Stimulated activated CD4-positive, alpha-beta T cell treated with anti-CD3 and anti-CD28 coated beads, Interleukin-1b, Interleukin-23, amount 100 ng/mL, for 1 hour (primary cell): ENCODE data around the gene NALCN.

ENCODE experiments used
- DNase-seq, 2 donors: peaks; one replicate each; pipeline ENCODE4 v3.0.0-alpha.2; 2020; ENCODE audit warnings: low read depth in 2 of 2

The NALCN gene

DNA sequence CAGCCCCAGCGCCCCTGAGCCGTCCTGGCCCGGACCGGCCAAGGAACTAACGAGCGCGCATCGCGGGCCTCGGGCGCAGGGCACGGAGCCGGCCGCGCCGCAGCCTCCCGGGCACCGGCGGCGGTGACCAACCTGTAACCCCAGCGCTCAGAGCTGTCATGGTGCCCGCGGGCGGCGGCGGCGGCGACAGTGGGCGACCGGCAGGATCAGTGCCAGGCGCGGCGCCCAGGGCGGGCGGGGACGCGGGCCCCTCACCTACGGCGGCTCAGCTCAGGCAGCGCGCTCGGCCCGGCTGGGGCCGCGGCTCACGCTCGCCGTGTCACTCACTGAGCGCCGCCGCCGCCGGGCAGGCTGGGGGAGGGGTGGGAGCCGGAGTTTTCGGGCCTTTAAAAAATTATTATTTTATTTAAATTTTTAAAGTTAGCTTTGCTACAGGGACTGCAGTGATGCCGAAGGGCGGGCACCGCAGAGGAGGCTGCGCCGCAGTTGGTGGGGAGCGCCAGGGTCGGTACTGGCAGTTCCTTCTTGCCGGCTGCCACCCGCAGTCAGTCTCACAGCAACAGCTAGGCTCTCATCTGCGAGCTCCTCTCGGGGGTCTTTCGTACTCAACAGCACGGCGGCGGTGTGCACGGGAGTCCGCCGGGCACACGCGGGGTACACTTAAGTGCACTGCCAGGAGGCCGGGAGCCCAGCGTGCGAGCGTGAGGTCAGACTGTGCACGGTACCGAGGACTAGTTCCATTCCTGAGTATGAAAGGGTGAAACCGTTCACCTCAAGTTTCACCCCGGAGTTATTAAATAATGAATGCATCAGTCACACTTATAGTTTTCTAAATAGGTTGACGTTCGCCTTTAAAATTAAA, at the start of gene NALCN:
NALCN (minus strand) TSS at position 328 of the 862 bp plus-strand sequence. CDS start 17,382 bp downstream, outside the sequence.
- no peak for DNase-seq

DNA sequence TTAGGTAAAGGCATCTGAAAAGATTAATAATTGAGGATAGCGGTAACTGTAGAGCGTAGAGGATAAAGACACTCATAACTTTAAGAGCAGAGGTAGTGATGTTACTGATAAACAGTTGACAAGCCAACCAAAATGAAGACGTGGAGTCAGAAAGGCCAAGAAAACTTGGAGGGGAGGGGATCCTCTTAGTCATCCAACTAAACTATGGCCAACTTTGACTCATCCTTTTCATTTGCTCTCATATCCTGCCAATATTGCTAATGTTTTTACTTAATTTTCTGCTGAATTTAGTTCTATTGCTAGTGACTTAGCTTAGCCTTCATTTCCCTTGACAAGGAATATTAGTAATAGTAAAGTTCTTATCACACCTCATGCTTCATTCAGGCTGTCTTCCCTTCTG, 49.6 kb upstream of the NALCN start:
- DNase-seq: no peak

DNA sequence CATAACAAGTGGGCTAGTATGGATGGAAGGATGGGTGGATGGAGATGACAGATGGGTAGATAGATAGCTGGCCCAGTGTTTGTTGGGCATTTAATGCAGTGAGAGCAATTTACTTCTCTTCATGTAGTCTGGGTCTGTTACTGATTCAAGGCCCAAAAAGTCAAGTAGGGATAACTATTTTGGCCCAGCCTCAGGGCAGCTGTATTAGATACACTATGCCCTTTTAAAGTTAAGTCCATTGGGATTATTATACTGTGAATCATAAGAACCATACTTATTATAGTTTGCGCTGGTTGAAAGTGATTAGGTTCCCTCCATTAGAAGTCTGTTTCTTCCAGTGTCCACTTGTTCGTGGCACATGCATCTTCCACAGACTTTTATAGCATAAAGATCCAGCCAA, 40.9 kb upstream of the NALCN start:
- DNase-seq: no peak

DNA sequence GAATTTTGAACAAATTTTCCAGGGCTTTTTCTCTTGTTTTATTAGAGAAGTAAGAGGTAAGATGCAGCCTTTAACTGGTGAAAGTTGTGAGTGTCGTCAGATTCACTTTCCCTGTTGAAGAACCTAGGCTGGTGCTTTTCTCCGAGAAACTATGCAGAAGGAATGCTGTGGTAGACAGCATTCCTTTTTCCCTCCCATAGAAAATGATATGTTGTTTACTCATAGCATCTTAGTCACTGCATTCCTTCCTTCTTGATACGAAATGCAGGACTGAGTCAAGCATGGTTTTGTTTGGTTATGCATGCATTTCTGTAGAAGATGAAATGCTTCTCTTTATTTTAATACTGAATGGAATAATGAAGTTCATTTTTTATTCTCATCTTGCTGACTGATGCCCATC, 39.6 kb upstream of the NALCN start:
- no peak for DNase-seq

DNA sequence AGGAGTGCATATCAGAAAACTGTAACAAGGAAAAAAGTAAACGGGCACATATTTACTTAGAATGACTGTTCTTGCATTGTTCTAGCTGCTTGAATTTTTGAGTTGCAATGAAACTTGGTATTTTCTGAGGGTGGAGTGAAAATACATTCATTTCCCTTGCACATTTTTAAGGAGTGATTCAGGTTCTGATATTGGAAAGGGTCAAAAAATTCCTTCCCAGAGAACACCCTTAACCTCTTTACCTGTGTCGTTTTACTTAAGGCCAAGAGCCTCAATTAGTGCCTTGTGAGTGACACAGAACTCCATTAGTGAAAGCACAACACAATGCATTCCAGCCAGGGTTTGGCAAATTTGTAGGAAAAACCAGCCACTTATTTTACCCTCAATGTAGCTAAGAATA, 38.5 kb upstream of the NALCN start:
- DNase-seq: no peak

DNA sequence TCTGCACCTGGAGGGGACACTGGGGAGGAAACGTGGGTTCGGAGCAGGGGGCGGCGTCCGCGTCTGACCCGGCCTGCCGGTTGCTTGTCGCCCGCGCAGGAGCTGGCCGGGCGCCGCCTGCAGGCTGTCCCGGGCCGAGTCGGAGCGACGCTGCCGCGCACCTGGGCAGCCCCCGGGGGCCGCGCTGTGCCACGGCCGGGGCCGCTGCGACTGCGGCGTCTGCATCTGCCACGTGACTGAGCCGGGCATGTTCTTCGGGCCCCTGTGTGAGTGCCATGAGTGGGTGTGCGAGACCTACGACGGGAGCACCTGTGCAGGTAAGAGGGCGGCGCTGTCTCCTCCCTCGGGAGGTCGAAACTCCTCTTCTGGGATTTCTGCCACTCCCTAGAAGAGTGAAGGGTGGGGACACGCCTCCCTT, 37.5 kb upstream of the NALCN start:
- DNase-seq: no peak

DNA sequence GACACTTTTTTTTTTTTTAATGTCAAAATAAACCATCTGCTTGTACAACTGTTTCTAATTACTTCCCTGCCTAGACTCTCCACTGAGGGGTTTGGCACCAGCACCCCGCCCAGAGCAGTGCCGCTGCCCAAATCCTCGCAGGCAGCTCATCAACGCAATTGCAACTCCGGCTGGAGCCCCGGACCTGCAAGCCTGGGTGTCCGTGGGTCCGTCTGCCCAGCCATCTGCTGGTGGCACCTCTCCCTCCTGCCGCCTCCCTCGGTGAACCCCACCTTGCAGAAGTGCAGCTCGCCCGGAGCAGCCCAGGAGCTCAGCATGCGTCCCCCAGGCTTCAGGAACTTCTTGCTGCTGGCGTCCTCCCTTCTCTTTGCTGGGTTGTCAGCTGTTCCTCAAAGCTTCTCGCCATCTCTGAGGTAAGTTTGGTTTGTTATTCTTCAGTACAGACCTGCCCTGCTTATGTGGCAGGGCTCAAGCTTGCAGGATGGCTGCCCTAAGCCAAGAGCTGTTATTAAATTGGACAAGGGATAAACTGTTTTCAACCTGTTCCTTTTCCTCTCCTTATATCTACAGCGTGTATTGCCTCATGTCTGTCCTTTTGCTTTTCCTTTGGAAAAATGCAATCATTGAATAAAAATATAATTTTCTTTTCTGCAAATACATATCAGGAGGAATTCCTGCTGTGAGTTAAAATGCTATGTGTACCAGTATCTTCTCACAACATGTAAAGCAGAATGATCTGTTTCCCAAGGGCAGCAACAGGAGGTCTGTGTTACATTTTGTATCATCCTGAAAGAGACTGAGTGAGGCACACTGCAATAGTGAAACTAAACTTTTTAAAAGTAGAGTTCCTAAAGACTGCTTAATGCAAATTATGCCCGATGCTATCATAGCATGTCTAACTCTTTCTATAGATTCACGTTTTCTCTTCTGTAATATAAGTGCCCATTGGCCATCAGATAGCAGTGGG, 36.5 kb upstream of the NALCN start, which contains the start of gene ITGBL1:
ITGBL1 (plus strand) TSS at position 157 of the 967 bp plus-strand sequence; CDS start at position 316, 159 bp downstream.
- no peak for DNase-seq

DNA sequence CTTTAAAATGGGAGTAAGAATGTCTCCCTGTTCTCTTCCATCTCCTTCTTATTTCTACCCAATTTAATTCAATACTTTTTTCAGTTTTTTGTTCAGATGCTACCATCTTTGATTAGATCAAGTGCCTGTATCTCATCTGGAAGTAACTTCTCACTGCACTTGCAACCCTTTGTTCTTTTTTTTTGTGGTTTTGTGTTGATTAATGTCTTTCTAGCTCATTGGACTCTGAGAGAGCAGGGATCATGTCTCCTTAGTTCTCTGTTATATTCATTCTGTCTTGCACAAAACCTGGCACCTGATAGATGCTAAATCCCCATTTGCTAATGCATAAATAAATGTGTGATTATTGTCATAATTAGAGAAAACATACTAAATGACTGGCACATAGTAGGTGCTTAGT, 35.3 kb upstream of the NALCN start:
- DNase-seq: no peak

DNA sequence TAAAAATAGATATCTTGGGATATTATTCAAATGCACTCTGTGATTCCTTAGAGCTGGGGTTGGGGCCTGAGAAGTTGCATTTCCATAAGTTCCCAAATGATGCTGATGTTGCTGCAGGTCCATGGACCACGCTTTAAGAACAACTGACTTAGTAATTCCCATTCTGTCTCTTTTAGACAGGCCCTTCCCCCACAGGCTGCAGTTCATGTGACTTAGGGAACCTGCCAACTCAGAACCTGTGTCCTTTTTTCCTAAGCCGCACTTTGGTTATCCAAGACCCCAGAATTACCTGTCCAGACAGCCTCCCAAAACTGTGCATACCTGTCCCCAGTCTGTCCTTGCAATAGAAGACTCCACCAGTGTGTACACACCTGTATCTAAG, 34.4 kb upstream of the NALCN start:
- DNase-seq: no peak

DNA sequence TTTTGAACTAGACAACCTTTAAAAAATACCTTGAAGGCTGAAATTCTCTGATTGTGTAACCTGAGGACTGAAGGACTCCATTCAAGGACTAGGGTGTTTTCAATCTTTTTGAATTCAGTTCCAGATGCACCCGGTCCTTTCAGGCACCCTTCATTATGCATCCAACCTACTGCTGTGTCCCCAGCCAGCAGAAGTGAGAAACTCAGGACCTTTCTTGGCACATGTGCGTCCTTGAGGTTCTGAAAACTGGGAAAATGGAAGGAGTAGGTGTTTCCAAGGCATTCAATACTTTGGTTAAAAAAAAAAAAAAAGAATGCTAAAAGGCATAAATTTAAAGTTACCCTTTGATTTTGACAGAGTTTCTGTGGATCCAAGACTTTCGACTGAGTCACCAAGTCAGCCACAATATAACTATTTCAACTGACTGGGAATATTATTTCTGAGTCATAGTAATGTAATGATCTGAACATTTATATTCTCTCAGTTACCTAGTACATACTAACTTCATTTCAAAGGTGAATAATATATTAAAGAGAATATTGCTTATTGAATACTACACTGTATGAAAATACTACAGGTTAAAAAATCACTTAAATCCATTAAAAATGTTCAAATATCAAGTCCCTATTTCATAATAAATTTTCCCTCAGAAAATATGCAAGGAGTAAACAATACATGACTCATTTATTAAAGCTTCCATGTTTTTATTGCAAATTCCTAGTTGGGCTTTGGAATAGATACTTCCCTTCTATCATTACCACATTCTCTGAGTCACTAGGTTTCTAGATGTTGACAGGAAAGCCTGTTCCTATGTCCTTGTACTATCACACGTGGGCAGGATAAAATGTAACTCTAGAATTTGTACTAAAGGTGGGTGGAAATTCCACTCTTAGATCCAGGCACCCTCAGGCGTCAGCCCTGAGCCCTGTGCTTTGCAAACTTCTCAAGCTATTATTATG, 33.8 kb upstream of the NALCN start:
- no peak for DNase-seq

DNA sequence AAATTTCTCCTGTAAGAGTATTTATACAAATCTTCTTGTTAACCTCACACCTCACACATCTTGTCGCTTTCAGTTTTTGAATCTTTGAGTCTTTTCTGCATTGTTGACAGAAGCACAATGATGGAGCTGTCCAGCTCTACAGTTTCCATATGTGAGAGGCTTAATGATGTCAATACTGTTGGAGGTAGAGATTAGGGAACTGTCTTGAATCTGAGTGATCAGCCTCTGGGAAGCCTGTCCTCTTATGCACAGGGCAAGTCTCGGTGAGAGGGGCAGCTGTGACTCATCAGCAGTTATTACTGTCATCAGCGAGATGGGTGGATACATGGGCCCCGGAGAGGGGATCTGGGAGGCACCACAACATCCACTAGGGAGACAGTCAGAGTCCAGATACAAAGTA, 31.5 kb upstream of the NALCN start:
- DNase-seq: no peak

DNA sequence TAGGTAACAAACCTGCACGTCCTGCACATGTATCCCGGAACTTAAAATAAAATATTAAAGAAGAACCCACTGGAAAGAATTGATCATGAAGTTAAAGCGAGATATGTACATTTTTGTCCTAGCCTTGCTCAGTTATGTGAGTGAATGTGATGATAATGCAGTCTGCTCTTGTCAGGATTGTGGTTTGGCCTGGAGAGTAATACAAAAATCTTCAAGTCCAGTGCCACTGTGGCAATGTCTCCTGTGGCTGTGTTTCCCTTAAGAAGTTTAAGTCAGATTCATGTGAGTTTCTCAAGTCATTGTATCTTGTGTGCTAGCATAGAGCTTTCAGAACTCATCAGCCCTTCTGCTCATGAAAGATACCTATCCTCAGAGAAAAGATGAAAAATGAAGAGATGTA, 18.2 kb upstream of the NALCN start:
- no peak for DNase-seq

DNA sequence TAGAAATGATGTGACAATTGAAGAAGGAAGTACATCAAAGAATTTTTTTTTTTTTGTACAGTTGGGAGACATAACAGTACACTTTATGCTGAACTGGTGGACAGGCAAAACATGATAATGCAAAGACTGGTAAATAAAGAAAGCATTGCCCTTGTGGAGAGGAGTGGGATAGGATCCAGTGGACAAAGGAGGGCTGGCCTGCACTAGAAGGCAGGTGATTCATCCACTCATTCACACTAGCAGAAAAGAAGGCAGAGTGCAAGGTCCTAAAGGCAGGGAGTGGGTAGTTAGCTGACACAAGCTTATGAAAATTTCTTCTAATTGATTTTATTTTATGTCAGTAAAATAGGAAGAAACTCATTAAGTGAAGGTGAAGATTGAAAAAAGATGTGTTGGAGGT, 17.6 kb upstream of the NALCN start:
- DNase-seq: no peak

DNA sequence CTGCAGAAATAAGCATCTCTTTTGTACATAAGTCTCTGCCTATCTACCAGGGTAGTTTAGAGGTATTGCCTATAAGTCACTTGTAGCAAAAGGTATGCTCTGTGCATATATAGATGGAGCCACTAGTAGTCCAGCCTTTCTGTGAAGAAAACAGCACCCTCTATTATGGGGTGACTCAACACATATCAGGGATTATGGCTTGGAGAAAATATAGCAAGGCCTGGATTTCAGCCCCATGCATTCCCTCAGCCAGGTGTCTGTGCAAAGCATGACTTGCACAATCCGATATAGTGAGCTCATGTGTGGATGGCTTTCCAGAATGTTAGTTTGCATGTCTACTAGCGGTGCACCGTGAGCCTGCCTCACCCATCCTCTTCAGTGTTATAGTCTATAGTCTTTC, 13.4 kb upstream of the NALCN start:
- no peak for DNase-seq

DNA sequence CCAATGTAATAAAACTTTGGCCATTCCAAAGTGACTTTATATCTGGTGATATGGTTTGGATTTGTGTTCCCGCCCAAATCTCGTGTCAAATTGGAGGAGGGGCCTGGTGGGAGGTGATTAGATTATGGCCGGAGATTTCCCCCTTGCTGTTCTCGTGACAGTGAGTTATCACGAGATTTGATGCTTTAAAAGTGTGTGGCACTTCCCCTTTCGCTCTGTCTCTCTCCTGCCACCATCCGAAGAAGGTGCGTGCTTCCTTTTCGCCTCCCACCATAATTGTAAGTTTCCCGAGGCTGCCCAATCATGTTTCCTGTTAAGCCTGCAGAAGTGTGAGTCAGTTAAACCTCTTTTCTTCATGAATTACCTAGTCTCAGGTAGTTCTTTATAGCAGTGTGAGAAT, 9.3 kb upstream of the NALCN start:
- DNase-seq: no peak

DNA sequence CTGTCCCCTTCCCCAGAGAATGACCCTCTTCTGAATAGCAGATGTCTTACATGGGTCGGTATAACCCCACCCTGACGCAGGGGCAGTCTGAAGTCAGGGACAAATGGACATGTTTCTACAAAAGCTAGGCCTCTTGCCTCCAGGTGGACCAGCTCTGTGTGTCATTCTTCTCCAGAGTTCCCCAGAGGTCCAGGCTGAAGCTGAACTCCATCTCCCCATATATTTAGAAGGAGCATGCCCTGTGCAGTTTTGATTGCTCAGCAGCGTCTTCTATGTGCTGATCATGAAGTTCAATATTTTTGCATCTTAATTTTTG, 8.8 kb upstream of the NALCN start:
- DNase-seq: no peak

DNA sequence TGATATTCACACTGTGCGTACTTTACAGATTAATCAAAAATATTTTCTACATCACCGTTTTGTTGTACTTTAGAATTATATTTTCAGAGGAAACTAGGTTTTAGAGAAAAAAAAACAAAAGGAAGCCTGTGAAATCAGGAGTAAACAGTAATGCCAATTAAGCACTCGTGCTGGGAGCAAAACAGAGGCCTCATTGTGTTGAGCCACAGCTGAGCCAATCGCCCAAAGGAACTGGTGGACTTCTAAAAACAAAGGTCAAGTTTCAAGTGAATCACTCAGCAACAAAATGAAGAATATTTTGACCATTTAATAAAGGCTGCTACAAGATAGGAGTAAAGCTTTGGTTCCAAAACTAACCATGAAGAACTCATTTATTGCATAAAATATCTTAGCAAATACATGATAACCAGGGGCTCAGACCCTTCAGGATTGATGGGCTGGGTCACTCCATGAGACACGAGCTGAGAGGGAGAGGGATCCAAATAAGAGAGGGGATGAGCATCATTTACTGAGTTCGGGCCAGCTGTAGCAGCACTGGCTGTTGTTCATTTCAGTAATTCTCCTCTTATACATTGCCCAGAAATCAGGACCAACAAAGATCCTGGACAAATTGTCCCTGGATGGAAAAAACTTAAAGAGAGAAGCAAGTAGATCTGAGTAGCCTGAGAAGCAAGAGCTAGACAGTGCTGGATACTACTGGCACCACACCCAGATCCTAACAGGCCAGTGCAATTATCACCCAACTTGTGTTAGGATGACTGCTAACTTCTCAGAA, 8.3 kb upstream of the NALCN start:
- DNase-seq: no peak

DNA sequence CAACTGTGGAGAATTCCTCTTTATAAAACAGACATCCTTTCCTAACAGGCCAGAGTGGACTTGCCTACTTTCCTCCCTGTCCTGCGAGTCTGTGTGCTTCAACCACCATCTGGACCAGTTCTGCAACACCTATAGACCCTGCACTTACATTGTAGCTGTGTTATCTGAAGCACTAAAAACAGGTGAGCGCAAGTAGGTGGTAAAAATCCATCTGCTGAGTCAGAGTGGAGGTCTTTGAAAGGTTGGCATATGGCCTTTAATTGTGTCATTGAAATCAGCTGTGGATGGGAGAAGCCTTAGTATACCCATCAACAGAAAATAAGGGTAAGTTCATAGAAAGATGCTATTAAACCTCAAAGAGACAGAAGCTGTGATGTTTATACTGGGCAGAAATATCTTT, 7.6 kb upstream of the NALCN start:
- no peak for DNase-seq

DNA sequence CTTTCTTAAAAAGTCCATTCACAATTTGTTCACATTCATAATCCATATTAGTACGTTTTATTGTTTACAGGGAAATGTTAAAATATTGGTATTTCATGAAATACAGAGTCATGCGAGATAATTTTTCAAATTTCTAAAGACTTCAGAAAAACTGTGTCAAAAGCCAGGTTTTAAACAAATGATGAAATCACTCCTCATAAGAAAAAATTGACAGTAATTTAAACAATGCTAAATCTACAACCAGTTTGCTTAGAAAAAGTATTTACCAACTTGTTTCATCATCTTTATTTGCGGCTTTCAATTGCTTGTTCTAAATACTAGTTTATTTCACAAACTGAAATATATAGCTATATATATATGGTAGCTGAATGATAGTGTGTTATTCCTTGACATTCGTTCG, 1.2 kb upstream of the NALCN start:
- no peak for DNase-seq

DNA sequence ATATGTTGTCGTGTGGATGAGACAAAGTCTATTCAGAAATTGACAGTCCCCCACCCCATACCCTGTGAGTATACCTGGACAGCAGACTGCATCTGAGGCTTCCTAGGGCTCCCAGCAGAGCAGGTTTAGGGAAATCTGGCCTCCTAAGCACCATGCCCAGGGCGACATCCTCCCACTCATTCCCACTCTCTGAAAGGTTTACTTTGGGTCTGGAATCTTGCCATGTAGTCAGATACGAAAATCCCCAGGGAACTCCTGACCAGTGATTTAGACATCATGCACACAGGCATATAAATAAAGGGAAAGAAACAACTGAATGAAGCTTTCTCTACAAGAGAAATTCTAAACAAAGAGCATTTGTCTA, 717 bp upstream of the NALCN start:
- DNase-seq: no peak
